ENCODE measurements around the gene OR10S1.
"Not testable (repeated sequence)": the region's sequence is repeated elsewhere in the genome, so short reads cannot be mapped to it uniquely, and the experiment has no call there.

The OR10S1 gene

GRCh38 chr11:123977731-123978347 is at the start of gene OR10S1:
Gene OR10S1, minus strand, starts transcription at chr11:123977781. Its CDS starts 117 bp downstream, at chr11:123977664.
- no peaks in the 10 kb centered on the region for H3K4me1 ChIP-seq
- in situ Hi-C loops (cut with MboI; ENCODE audit: low sequenced_read_pairs), result no loop called here
- H3K27me3 ChIP-seq (ENCODE audit: low read depth), result no peaks in the 10 kb centered on the region
- no peak for DNase-seq (ENCODE audit: low spot score in 2 of 2)
- no peaks in the 10 kb centered on the region for H3K9me3 ChIP-seq
- no peak within 1 kb of the TSS for H3K4me3 ChIP-seq
- H3K36me3 ChIP-seq (replicated peaks), result no peaks in the 10 kb centered on the region

- H3K27me3 ChIP-seq (ENCODE audit: low read depth), result no peaks in the 10 kb centered on the region
- in situ Hi-C loops (cut with MboI; ENCODE audit: low sequenced_read_pairs), result no loop called here
- no peaks in the 10 kb centered on the region for H3K4me1 ChIP-seq
- H3K36me3 ChIP-seq (replicated peaks), result no peaks in the 10 kb centered on the region
- DNase-seq (ENCODE audit: low spot score in 2 of 2), result no peak
- H3K9me3 ChIP-seq, result no peaks in the 10 kb centered on the region
- no peak within 1 kb of the TSS for H3K4me3 ChIP-seq
These were observed 48.9 kb upstream of the OR10S1 start, which contains the start of gene OR10G8 for GRCh38 chr11:124026498-124026897. Gene OR10G8, plus strand, starts transcription at chr11:124026798. Its CDS starts 2,825 bp downstream, at chr11:124029623.

- H3K27me3 ChIP-seq (ENCODE audit: low read depth); H3K9me3 ChIP-seq; H3K4me1 ChIP-seq; DNase-seq (ENCODE audit: low spot score in 2 of 2); H3K4me3 ChIP-seq; H3K36me3 ChIP-seq (replicated peaks); in situ Hi-C loops (cut with MboI; ENCODE audit: low sequenced_read_pairs): not testable (repeated sequence)
These were observed 38.3 kb upstream of the OR10S1 start for GRCh38 chr11:124015837-124016236.

GRCh38 chr11:124012697-124013096 is 35.1 kb upstream of the OR10S1 start, which contains the start of gene OR10G4:
Gene OR10G4, plus strand, starts transcription at chr11:124012997. Its CDS starts 2,578 bp downstream, at chr11:124015575.
- Histone ChIP-seq H3K36me3 (replicated peaks) (no peaks in the 10 kb centered on the region), H3K27me3 (ENCODE audit: low read depth) (no peaks in the 10 kb centered on the region), H3K4me3 (no peak within 1 kb of the TSS), H3K9me3 (no peaks in the 10 kb centered on the region), H3K4me1 (no peaks in the 10 kb centered on the region)
- in situ Hi-C loops (cut with MboI; ENCODE audit: low sequenced_read_pairs), result no loop called here
- no peak for DNase-seq (ENCODE audit: low spot score in 2 of 2)

GRCh38 chr11:123995119-123995518 is 17.5 kb upstream of the OR10S1 start, which contains the start of gene OR10G6:
Gene OR10G6, minus strand, starts transcription at chr11:123995161. Its CDS starts 0 bp downstream, at chr11:123995161.
- H3K4me3 ChIP-seq, result no peak within 1 kb of the TSS
- in situ Hi-C loops (cut with MboI; ENCODE audit: low sequenced_read_pairs), result no loop called here
- no peaks in the 10 kb centered on the region for H3K36me3 ChIP-seq (replicated peaks)
- DNase-seq (ENCODE audit: low spot score in 2 of 2), result no peak
- H3K9me3 ChIP-seq, result no peaks in the 10 kb centered on the region
- H3K4me1 ChIP-seq, result no peaks in the 10 kb centered on the region
- no peaks in the 10 kb centered on the region; the same call in 1 of the 2 replicates for H3K27me3 ChIP-seq (ENCODE audit: low read depth)

- no peaks in the 10 kb centered on the region for H3K9me3 ChIP-seq
- H3K4me3 ChIP-seq, result no peak overlapping the region
- H3K4me1 ChIP-seq, result no peaks in the 10 kb centered on the region
- in situ Hi-C loops (cut with MboI; ENCODE audit: low sequenced_read_pairs), result no loop called here
- no peaks in the 10 kb centered on the region for H3K36me3 ChIP-seq (replicated peaks)
- DNase-seq (ENCODE audit: low spot score in 2 of 2), result no peak
- no peaks in the 10 kb centered on the region for H3K27me3 ChIP-seq (ENCODE audit: low read depth)
These were observed 1.7 kb upstream of the OR10S1 start for GRCh38 chr11:123979311-123979710.

GRCh38 chr11:123976770-123977560 is 616 bp downstream of the OR10S1 start:
- no peaks in the 10 kb centered on the region for H3K27me3 ChIP-seq (ENCODE audit: low read depth)
- H3K36me3 ChIP-seq (replicated peaks), result no peaks in the 10 kb centered on the region
- in situ Hi-C loops (cut with MboI; ENCODE audit: low sequenced_read_pairs), result no loop called here
- H3K4me1 ChIP-seq, result no peaks in the 10 kb centered on the region
- H3K9me3 ChIP-seq, result no peaks in the 10 kb centered on the region
- no peak for DNase-seq (ENCODE audit: low spot score in 2 of 2)
- no peak overlapping the region for H3K4me3 ChIP-seq

- in situ Hi-C loops (cut with MboI; ENCODE audit: low sequenced_read_pairs), result no loop called here
- H3K9me3 ChIP-seq, result no peaks in the 10 kb centered on the region
- H3K4me3 ChIP-seq, result no peak overlapping the region
- no peak for DNase-seq (ENCODE audit: low spot score in 2 of 2)
- H3K27me3 ChIP-seq (ENCODE audit: low read depth), result no peaks in the 10 kb centered on the region
- H3K4me1 ChIP-seq, result no peaks in the 10 kb centered on the region
- H3K36me3 ChIP-seq (replicated peaks), result no peaks in the 10 kb centered on the region
These were observed 3.8 kb downstream of the OR10S1 start for GRCh38 chr11:123973816-123974215.

- DNase-seq (ENCODE audit: low spot score in 2 of 2), result no peak
- Histone ChIP-seq H3K4me1 (no peaks in the 10 kb centered on the region), H3K9me3 (no peaks in the 10 kb centered on the region), H3K36me3 (replicated peaks) (no peaks in the 10 kb centered on the region), H3K4me3 (no peak overlapping the region), H3K27me3 (ENCODE audit: low read depth) (no peaks in the 10 kb centered on the region)
- in situ Hi-C loops (cut with MboI; ENCODE audit: low sequenced_read_pairs), result no loop called here
These were observed 20.8 kb downstream of the OR10S1 start for GRCh38 chr11:123956752-123957151.

- in situ Hi-C loops (cut with MboI; ENCODE audit: low sequenced_read_pairs), result no loop called here
- Histone ChIP-seq H3K27me3 (ENCODE audit: low read depth) (no peaks in the 10 kb centered on the region), H3K9me3 (no peaks in the 10 kb centered on the region), H3K4me1 (no peaks in the 10 kb centered on the region), H3K36me3 (replicated peaks) (no peaks in the 10 kb centered on the region), H3K4me3 (no peak overlapping the region)
- DNase-seq (ENCODE audit: low spot score in 2 of 2), result no peak
These were observed 32.4 kb downstream of the OR10S1 start for GRCh38 chr11:123945132-123945531.

- in situ Hi-C loops (cut with MboI; ENCODE audit: low sequenced_read_pairs), result no loop called here
- no peak for DNase-seq (ENCODE audit: low spot score in 2 of 2)
- Histone ChIP-seq H3K27me3 (ENCODE audit: low read depth) (no peaks in the 10 kb centered on the region), H3K9me3 (no peaks in the 10 kb centered on the region), H3K4me1 (no peaks in the 10 kb centered on the region), H3K36me3 (replicated peaks) (no peaks in the 10 kb centered on the region), H3K4me3 (no peak within 1 kb of the TSS)
These were observed 33.8 kb downstream of the OR10S1 start, which contains the start of gene OR6T1 for GRCh38 chr11:123943738-123944137. Gene OR6T1, minus strand, starts transcription at chr11:123943838. Its CDS starts 0 bp downstream, at chr11:123943838.

GRCh38 chr11:123942413-123942812 is 35.2 kb downstream of the OR10S1 start:
- no peaks in the 10 kb centered on the region for H3K36me3 ChIP-seq (replicated peaks)
- DNase-seq (ENCODE audit: low spot score in 2 of 2), result no peak
- no peak overlapping the region for H3K4me3 ChIP-seq
- in situ Hi-C loops (cut with MboI; ENCODE audit: low sequenced_read_pairs), result no loop called here
- H3K9me3 ChIP-seq, result no peaks in the 10 kb centered on the region
- H3K4me1 ChIP-seq, result no peaks in the 10 kb centered on the region
- no peaks in the 10 kb centered on the region for H3K27me3 ChIP-seq (ENCODE audit: low read depth)

GRCh38 chr11:123939317-123939716 is 38.3 kb downstream of the OR10S1 start, which contains the start of gene OR4D5:
Gene OR4D5, plus strand, starts transcription at chr11:123939617. Its CDS starts 0 bp downstream, at chr11:123939617.
- Histone ChIP-seq H3K27me3 (ENCODE audit: low read depth) (no peaks in the 10 kb centered on the region), H3K4me3 (no peak within 1 kb of the TSS), H3K9me3 (no peaks in the 10 kb centered on the region), H3K4me1 (no peaks in the 10 kb centered on the region), H3K36me3 (replicated peaks) (no peaks in the 10 kb centered on the region)
- in situ Hi-C loops (cut with MboI; ENCODE audit: low sequenced_read_pairs), result no loop called here
- no peak for DNase-seq (ENCODE audit: low spot score in 2 of 2)
